ENCODE data around the gene C4orf54.
A peak's percentile ranks its signal among the peaks of the same experiment; 100 is the strongest.

Gene C4orf54

GRCh38 chr4:99657798-99658197 lies at the start of gene C4orf54:
TSS of gene C4orf54 (minus strand) at chr4:99657828. CDS start at chr4:99654648, 3,180 bp downstream.
- DNase-seq: no peak

- DNase-seq: no peak
These were observed 48.3 kb upstream of the C4orf54 start for GRCh38 chr4:99705891-99706290.

- DNase-seq: no peak
These were observed 39.2 kb upstream of the C4orf54 start for GRCh38 chr4:99696801-99697200.

- DNase-seq: no peak
These were observed 35.5 kb upstream of the C4orf54 start for GRCh38 chr4:99693140-99693539.

- DNase-seq: no peak
These were observed 33.4 kb upstream of the C4orf54 start for GRCh38 chr4:99690990-99691389.

GRCh38 chr4:99690472-99690871 lies 32.8 kb upstream of the C4orf54 start:
- DNase-seq: no peak

GRCh38 chr4:99687120-99687519 lies 29.5 kb upstream of the C4orf54 start:
- no peak for DNase-seq

- DNase-seq: no peak
These were observed 27.6 kb upstream of the C4orf54 start for GRCh38 chr4:99685234-99685633.

GRCh38 chr4:99683895-99684294 lies 26.3 kb upstream of the C4orf54 start:
- DNase-seq: no peak

GRCh38 chr4:99679976-99680375 lies 22.3 kb upstream of the C4orf54 start:
- no peak for DNase-seq

- DNase-seq: no peak
These were observed 21.6 kb upstream of the C4orf54 start for GRCh38 chr4:99679204-99679603.

GRCh38 chr4:99677161-99677560 lies 19.5 kb upstream of the C4orf54 start:
- no peak for DNase-seq

- peak; percentile 43 for DNase-seq
These were observed 12.9 kb upstream of the C4orf54 start for GRCh38 chr4:99670409-99671073.

- DNase-seq: no peak
These were observed 11.5 kb upstream of the C4orf54 start for GRCh38 chr4:99669084-99669483.

- DNase-seq: no peak
These were observed 10.8 kb upstream of the C4orf54 start for GRCh38 chr4:99668472-99668871.

GRCh38 chr4:99665983-99666382 lies 8.4 kb upstream of the C4orf54 start:
- no peak for DNase-seq

GRCh38 chr4:99664716-99665115 lies 7.1 kb upstream of the C4orf54 start:
- DNase-seq: no peak

- no peak for DNase-seq
These were observed 4.3 kb upstream of the C4orf54 start for GRCh38 chr4:99661907-99662306.

- no peak for DNase-seq
These were observed 1.0 kb upstream of the C4orf54 start for GRCh38 chr4:99658666-99659065.

GRCh38 chr4:99655308-99656081 lies 2.1 kb downstream of the C4orf54 start:
- DNase-seq: no peak

- no peak for DNase-seq
These were observed 3.3 kb downstream of the C4orf54 start for GRCh38 chr4:99654361-99654761.

GRCh38 chr4:99653916-99654315 lies 3.7 kb downstream of the C4orf54 start:
- no peak for DNase-seq

GRCh38 chr4:99652596-99653436 lies 4.8 kb downstream of the C4orf54 start:
- no peak for DNase-seq

All from hematopoietic multipotent progenitor cell treated with erythropoietin and hydrocortisone succinate and interleukin-3 and kit ligand, for 6 days (in vitro differentiated cells).